Amygdala (tissue), 56 donors: ENCODE data around the gene CABS1.

Source experiments
- DNase-seq, 56 donors: peaks; one replicate each; lab custom pipeline; 2025; lab: John Stamatoyannopoulos, UW

Gene CABS1

GRCh38 chr4:70334681-70335080 is at the start of gene CABS1:
Gene CABS1 (plus strand): TSS chr4:70334981. CDS start chr4:70335040, 59 bp downstream.
- no peak for DNase-seq

- no peak for DNase-seq
Observed at GRCh38 chr4:70288651-70289050, 46.1 kb upstream of the CABS1 start.

GRCh38 chr4:70291341-70291740 is 43.4 kb upstream of the CABS1 start:
- DNase-seq, result no peak

- no peak for DNase-seq
Observed at GRCh38 chr4:70297576-70297975, 37.2 kb upstream of the CABS1 start.

- DNase-seq, result no peak
Observed at GRCh38 chr4:70298051-70298450, 36.7 kb upstream of the CABS1 start.

- no peak for DNase-seq
Observed at GRCh38 chr4:70299643-70300042, 35.1 kb upstream of the CABS1 start.

GRCh38 chr4:70300215-70300614 is 34.6 kb upstream of the CABS1 start:
- DNase-seq, result no peak

GRCh38 chr4:70303090-70303489 is 31.7 kb upstream of the CABS1 start:
- DNase-seq, result no peak

- DNase-seq, result no peak
Observed at GRCh38 chr4:70305601-70306000, 29.2 kb upstream of the CABS1 start.

- no peak for DNase-seq
Observed at GRCh38 chr4:70306076-70306475, 28.7 kb upstream of the CABS1 start.

- DNase-seq, result no peak
Observed at GRCh38 chr4:70313736-70314135, 21.0 kb upstream of the CABS1 start.

GRCh38 chr4:70315928-70316327 is 18.9 kb upstream of the CABS1 start:
- DNase-seq, result no peak

GRCh38 chr4:70326052-70326451 is 8.7 kb upstream of the CABS1 start:
- no peak for DNase-seq

- DNase-seq, result no peak
Observed at GRCh38 chr4:70336043-70336442, 1.3 kb downstream of the CABS1 start.

- no peak for DNase-seq
Observed at GRCh38 chr4:70337886-70338420, 3.2 kb downstream of the CABS1 start.

GRCh38 chr4:70356185-70356584 is 21.4 kb downstream of the CABS1 start:
- no peak for DNase-seq

GRCh38 chr4:70359115-70359661 is 24.4 kb downstream of the CABS1 start:
- DNase-seq, result no peak

GRCh38 chr4:70360460-70360859 is 25.7 kb downstream of the CABS1 start, which contains the start of gene SMR3A:
Gene SMR3A (plus strand): TSS chr4:70360760. CDS start chr4:70362116, 1,356 bp downstream.
- no peak for DNase-seq

- DNase-seq, result no peak
Observed at GRCh38 chr4:70364002-70364401, 29.2 kb downstream of the CABS1 start.

- DNase-seq, result no peak
Observed at GRCh38 chr4:70365479-70365878, 30.7 kb downstream of the CABS1 start.

- DNase-seq, result no peak
Observed at GRCh38 chr4:70367813-70368212, 33.0 kb downstream of the CABS1 start.

- DNase-seq, result no peak
Observed at GRCh38 chr4:70371987-70372386, 37.2 kb downstream of the CABS1 start.

- DNase-seq, result no peak
Observed at GRCh38 chr4:70372760-70373159, 38.0 kb downstream of the CABS1 start.
